ENCODE results near the gene KCNK4.

Gene KCNK4

DNA sequence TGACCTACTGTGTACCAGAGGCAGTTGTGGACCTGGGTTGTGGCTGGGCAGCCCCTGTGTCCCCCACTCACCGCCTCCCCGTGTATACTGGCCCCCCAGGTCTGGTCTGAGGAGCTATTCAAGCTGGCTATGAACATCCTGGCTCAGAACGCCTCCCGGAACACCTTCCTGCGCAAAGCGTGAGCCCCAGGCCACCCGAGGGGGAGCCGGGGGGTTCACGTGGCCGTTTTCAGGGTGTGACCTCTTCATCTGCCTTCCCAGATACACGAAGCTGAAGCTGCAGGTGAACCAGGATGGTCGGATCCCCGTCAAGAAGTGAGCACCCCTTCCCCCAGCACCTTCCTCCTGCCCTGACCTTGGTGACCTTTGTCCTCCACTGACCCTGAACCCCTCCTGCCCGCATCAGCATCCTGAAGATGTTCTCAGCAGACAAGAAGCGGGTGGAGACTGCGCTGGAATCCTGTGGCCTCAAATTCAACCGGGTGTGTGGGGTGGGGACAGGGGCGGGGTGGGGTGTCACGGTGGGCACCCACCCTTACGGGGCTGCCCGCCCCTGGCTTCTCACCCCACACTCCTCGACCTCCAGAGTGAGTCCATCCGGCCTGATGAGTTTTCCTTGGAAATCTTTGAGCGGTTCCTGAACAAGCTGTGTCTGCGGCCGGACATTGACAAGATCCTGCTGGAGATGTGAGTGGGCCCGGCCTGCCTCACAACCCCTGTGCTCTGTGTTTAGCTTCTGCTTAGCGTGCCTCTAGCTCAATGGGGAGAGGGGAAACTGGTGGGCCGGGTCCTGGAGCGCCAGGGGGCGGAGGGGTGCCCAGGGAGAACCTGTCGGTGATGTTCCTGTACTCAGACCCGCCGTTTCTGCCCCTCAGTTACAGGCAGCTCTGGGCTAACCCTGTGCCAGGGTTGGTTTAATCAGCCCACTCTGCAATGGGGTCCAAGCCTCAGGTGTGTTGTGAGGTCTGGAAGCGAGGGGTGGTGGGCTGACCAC, 35.7 kb upstream of the KCNK4 start:
- TF ChIP-seq, protein P1, sequence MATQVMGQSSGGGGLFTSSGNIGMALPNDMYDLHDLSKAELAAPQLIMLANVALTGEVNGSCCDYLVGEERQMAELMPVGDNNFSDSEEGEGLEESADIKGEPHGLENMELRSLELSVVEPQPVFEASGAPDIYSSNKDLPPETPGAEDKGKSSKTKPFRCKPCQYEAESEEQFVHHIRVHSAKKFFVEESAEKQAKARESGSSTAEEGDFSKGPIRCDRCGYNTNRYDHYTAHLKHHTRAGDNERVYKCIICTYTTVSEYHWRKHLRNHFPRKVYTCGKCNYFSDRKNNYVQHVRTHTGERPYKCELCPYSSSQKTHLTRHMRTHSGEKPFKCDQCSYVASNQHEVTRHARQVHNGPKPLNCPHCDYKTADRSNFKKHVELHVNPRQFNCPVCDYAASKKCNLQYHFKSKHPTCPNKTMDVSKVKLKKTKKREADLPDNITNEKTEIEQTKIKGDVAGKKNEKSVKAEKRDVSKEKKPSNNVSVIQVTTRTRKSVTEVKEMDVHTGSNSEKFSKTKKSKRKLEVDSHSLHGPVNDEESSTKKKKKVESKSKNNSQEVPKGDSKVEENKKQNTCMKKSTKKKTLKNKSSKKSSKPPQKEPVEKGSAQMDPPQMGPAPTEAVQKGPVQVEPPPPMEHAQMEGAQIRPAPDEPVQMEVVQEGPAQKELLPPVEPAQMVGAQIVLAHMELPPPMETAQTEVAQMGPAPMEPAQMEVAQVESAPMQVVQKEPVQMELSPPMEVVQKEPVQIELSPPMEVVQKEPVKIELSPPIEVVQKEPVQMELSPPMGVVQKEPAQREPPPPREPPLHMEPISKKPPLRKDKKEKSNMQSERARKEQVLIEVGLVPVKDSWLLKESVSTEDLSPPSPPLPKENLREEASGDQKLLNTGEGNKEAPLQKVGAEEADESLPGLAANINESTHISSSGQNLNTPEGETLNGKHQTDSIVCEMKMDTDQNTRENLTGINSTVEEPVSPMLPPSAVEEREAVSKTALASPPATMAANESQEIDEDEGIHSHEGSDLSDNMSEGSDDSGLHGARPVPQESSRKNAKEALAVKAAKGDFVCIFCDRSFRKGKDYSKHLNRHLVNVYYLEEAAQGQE (IDR thresholded peaks at IDR 0.05; ENCODE audit: insufficient read depth in 1 of 2, low read depth in 2 of 2, low read length in 2 of 2) = no peak
- TF ChIP-seq FOXP2 (optimal IDR thresholded peaks at IDR 0.05; ENCODE audit: borderline replicate concordance, extremely low read depth, extremely low read length, insufficient read depth) (no peak), SIN3A (IDR thresholded peaks at IDR 0.05; ENCODE audit: borderline replicate concordance, insufficient read depth, low read length) (no peak), TAF1 (IDR thresholded peaks at IDR 0.05; ENCODE audit: borderline replicate concordance, insufficient read depth, low read length) (no peak), POLR2AphosphoS5 (IDR thresholded peaks at IDR 0.05; ENCODE audit: low read depth, low read length) (no peak)

DNA sequence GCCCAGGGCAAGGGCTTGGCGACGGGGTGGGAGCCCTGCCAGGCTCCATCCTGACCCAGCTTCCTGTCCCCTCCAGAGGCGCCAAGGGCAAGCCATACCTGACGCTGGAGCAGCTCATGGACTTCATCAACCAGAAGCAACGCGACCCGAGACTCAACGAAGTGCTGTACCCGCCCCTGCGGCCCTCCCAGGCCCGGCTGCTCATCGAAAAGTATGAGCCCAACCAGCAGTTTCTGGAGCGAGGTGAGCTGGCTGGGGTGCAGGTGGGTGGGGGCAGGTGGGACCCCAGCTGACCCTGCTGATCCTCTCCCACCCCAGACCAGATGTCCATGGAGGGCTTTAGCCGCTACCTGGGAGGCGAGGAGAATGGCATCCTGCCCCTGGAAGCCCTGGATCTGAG, 34.8 kb upstream of the KCNK4 start:
- TF ChIP-seq, protein P1 (IDR thresholded peaks at IDR 0.05; ENCODE audit: insufficient read depth in 1 of 2, low read depth in 2 of 2, low read length in 2 of 2) = no peak

DNA sequence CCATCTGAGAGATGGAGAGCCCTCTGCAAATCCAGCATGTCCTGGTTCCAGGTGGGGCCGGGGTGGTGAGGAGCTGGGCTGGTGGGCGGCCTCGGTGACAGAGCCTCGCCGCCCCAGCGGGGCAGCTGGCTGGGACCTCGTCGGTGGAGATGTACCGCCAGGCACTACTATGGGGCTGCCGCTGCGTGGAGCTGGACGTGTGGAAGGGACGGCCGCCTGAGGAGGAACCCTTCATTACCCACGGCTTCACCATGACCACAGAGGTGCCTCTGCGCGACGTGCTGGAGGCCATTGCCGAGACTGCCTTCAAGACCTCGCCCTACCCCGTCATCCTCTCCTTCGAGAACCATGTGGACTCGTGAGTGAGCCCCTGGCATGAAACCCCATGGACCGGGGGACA, 32.7 kb upstream of the KCNK4 start:
- no peak for TF ChIP-seq FOXP2 (optimal IDR thresholded peaks at IDR 0.05; ENCODE audit: borderline replicate concordance, extremely low read depth, extremely low read length, insufficient read depth)
- no peak for TF ChIP-seq TAF1 (IDR thresholded peaks at IDR 0.05; ENCODE audit: borderline replicate concordance, insufficient read depth, low read length)
- TF ChIP-seq, protein P1 (IDR thresholded peaks at IDR 0.05; ENCODE audit: insufficient read depth in 1 of 2, low read depth in 2 of 2, low read length in 2 of 2) = no peak
- no peak for TF ChIP-seq POLR2AphosphoS5 (IDR thresholded peaks at IDR 0.05; ENCODE audit: low read depth, low read length)
- TF ChIP-seq SIN3A (IDR thresholded peaks at IDR 0.05; ENCODE audit: borderline replicate concordance, insufficient read depth, low read length) = no peak

DNA sequence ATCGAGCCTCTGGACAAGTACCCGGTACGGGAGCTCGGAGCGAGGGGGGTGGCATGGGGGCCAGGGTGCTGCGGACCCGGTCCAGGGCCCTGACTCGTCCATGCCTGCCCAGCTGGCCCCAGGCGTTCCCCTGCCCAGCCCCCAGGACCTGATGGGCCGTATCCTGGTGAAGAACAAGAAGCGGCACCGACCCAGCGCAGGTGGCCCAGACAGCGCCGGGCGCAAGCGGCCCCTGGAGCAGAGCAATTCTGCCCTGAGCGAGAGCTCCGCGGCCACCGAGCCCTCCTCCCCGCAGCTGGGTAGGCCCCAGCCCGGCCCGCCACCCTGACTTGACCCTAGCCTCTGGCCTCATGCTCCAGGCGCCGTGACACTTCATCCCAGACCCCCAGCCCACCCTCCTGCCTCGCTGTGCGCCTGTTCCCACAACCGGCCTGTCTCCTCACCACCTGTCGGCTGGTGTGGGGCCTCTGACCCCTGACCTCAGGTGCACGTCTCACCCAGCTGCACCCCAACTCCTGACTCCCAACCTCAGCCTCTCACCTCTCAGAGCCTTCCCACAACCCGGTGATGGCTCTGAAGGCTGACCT, 32.1 kb upstream of the KCNK4 start:
- TF ChIP-seq POLR2AphosphoS5 (IDR thresholded peaks at IDR 0.05; ENCODE audit: low read depth, low read length) (no peak), SIN3A (IDR thresholded peaks at IDR 0.05; ENCODE audit: borderline replicate concordance, insufficient read depth, low read length) (no peak), FOXP2 (optimal IDR thresholded peaks at IDR 0.05; ENCODE audit: borderline replicate concordance, extremely low read depth, extremely low read length, insufficient read depth) (no peak), TAF1 (IDR thresholded peaks at IDR 0.05; ENCODE audit: borderline replicate concordance, insufficient read depth, low read length) (no peak)
- TF ChIP-seq, protein P1 (IDR thresholded peaks at IDR 0.05; ENCODE audit: insufficient read depth in 1 of 2, low read depth in 2 of 2, low read length in 2 of 2) = no peak

Data from PFSK-1 (cell line).